Testis (tissue), 3 donors: ENCODE data around the gene ZNF692. TPM values are rescaled to one million over a fixed set of nuclear protein-coding genes. Genes with fewer than 3 reads are reported as not detected.
A peak's percentile ranks its signal among the peaks of the same experiment; 100 is the strongest.

Experiments
- DNase-seq: peaks from one replicate; pipeline ENCODE4 v3.0.0-alpha.2; 2019
- H3K27ac ChIP-seq, 2 donors: fragments of 200-600 bp; sonication (generic); one replicate each; pipeline ENCODE4 v1.5.1; 2019
- H3K27me3 ChIP-seq: fragments of 200-600 bp; sonication (generic); one replicate; pipeline ENCODE4 v1.5.1; 2019
- H3K36me3 ChIP-seq: fragments of 200-600 bp; sonication (generic); one replicate; pipeline ENCODE4 v1.5.1; 2017; ENCODE audit warnings: low read depth; ENCODE audit errors: missing control alignments
- H3K4me1 ChIP-seq: fragments of 200-600 bp; sonication (generic); one replicate; pipeline ENCODE4 v1.5.1; 2019
- H3K4me3 ChIP-seq, 2 donors: fragments of 200-600 bp; sonication (generic); one replicate each; pipeline ENCODE4 v1.5.1; 2017 to 2019
- H3K9me3 ChIP-seq: fragments of 200-600 bp; sonication (generic); one replicate; pipeline ENCODE4 v1.5.1; 2017
- CTCF ChIP-seq, 3 experiments: fragments of 450-650 bp in 2 of 3; fragments of 200-600 bp in 1 of 3; sonication (generic) in 1 of 3; IDR thresholded peaks; one replicate each; pipeline ENCODE4 v1.5.1; 2016 to 2019; ENCODE audit warnings: antibody characterized with exemption in 3 of 3, mild to moderate bottlenecking in 2 of 3, moderate library complexity in 1 of 3
- POLR2A ChIP-seq: fragments of 450-650 bp; IDR thresholded peaks from one replicate; pipeline ENCODE4 v1.6.1; 2017; ENCODE audit warnings: antibody characterized with exemption, mild to moderate bottlenecking, moderate library complexity
- WGBS, 2 donors: methylation state at CpG; one replicate each; pipeline ENCODE4 v1.1.5; 2018; 5-methylcytosine and 5-hydroxymethylcytosine counted together
- intact Hi-C: fragments of 100-400 bp; cut with DNase I; formaldehyde crosslinking; loops from one replicate; pipeline ENCODE4 v1.15.1; 2023; ENCODE audit warnings: low total_unique reads
- polyA plus RNA-seq: library from polyadenylated mRNA; stranded (reverse); fragments of 350-450 nt; fragmentation: Illumina TruSeq; extraction: RNeasy Lipid Tissue Mini Kit (QIAGEN cat#74804); gene quantifications from one replicate; pipeline ENCODE4 v1.2.3, GENCODE V29; 2014; ENCODE audit warnings: low read depth, low replicate concordance; ENCODE audit not compliant: insufficient read depth
- total RNA-seq, 2 donors: library from RNA; depleted of rRNA; stranded (reverse); fragments of >200 nt; gene quantifications; one replicate each; pipeline ENCODE4 v1.2.3, GENCODE V29; 2016

The ZNF692 gene
- total and polyA plus RNA-seq, 3 donors from 2014 or later: 82.9 to 89.4 (median 86.2) TPM

DNA sequence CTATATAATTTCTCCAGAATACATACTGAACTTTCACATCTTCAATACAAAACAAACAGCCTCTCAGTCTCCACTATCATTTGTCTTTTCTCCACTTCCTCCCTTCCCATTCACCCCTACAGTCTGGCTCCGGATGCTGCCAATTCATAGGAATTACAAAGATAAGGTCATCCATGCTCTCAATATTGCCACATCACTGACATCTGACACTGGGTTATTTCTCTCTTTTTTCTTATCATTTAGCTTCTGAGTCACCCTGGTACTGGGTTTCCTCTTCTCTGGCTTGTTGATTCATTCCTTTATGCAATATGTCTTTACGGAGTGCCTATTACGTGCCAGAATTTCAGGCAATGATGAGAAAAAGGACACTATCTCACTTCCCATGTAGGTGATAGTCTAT, 30.0 kb downstream of the ZNF692 start:
- Histone ChIP-seq H3K4me3 (no peak overlapping the region), H3K27ac (no peak overlapping the region), H3K9me3 (no peaks in the 10 kb centered on the region), H3K27me3 (no peaks in the 10 kb centered on the region), H3K36me3 (no peaks in the 10 kb centered on the region), H3K4me1 (peaks cover 13% of the 10 kb centered on the region)
- WGBS, 2 donors: 66 to 74% methylated on average over 3 of the region's 3 CpGs
- no peak for TF ChIP-seq CTCF (IDR thresholded peaks at IDR 0.05)
- no peak for TF ChIP-seq POLR2A
- no peak for DNase-seq
- intact Hi-C loops: no loop called here

GRCh38 chr1:248825909-248826760, 32.8 kb downstream of the ZNF692 start, which contains the start of gene SH3BP5L:
TSS of gene SH3BP5L (minus strand) at chr1:248825915. CDS start at chr1:248824935, 980 bp downstream.
- H3K4me1 ChIP-seq: peaks cover 23% of the 10 kb centered on the region
- peak; percentile 96 for DNase-seq
- H3K27me3 ChIP-seq: no peaks in the 10 kb centered on the region
- 1% methylated on average over 53 to 56 of the region's 56 CpGs for WGBS, 2 donors
- no peaks in the 10 kb centered on the region for H3K36me3 ChIP-seq
- no peak for TF ChIP-seq POLR2A
- TF ChIP-seq CTCF (IDR thresholded peaks at IDR 0.05): peak; percentile 34 to 62 (median 51)
- no peaks in the 10 kb centered on the region for H3K9me3 ChIP-seq
- H3K4me3 ChIP-seq: peak within 1 kb of the TSS; percentile 69 to 71
- intact Hi-C loops: no loop called here
- peak within 1 kb of the TSS; percentile 87 to 89 for H3K27ac ChIP-seq

DNA sequence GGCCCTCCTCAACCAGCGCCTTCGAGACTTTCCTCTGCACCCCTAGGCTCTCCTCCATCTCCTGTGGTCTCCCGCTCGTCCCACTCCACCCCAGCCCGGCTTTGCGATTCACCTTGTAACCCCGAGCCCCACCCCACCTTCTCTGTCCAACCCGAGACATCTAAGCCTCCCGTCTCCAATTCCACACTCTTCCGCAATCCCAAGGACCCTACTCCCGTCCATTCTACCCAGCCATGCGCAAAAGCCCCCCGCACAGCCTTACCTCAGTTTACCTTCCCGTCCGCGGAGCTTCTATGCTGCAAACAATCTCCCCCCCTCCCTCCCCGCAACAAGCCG, 33.3 kb downstream of the ZNF692 start:
- TF ChIP-seq CTCF (IDR thresholded peaks at IDR 0.05) (no peak), POLR2A (no peak)
- intact Hi-C loops: no loop called here
- DNase-seq: no peak
- peak overlapping the region; percentile 87 to 89 for H3K27ac ChIP-seq
- peaks cover 23% of the 10 kb centered on the region for H3K4me1 ChIP-seq
- peak overlapping the region; percentile 69 to 71 for H3K4me3 ChIP-seq
- no peaks in the 10 kb centered on the region for H3K36me3 ChIP-seq
- WGBS, 2 donors: 1% methylated on average over 18 of the region's 18 CpGs
- H3K27me3 ChIP-seq: no peaks in the 10 kb centered on the region
- no peaks in the 10 kb centered on the region for H3K9me3 ChIP-seq

- peaks cover 23% of the 10 kb centered on the region for H3K4me1 ChIP-seq
- 11 to 21% methylated on average over 10 of the region's 10 CpGs for WGBS, 2 donors
- no peak for TF ChIP-seq CTCF (IDR thresholded peaks at IDR 0.05)
- TF ChIP-seq POLR2A: no peak
- H3K4me3 ChIP-seq: peak overlapping the region; percentile 69 to 71
- peak overlapping the region; percentile 87 to 89 for H3K27ac ChIP-seq
- H3K9me3 ChIP-seq: no peaks in the 10 kb centered on the region
- no peaks in the 10 kb centered on the region for H3K27me3 ChIP-seq
- intact Hi-C loops: no loop called here
- no peaks in the 10 kb centered on the region for H3K36me3 ChIP-seq
- no peak for DNase-seq
Observed at GRCh38 chr1:248825136-248825535, 33.7 kb downstream of the ZNF692 start.
